Thymus (tissue), 14 donors: ENCODE measurements around the gene NUDT13. TPM values are rescaled to one million over a fixed set of nuclear protein-coding genes. Genes with fewer than 3 reads are reported as not detected.

Source experiments
- DNase-seq, 9 donors: peaks; one replicate each; pipeline ENCODE4 v3.0.0-alpha.2; 2013; ENCODE audit warnings: low spot score in 9 of 9, low read depth in 6 of 9, missing footprints in 1 of 9
- H3K27ac ChIP-seq, 2 donors: one replicate each; pipeline ENCODE4 v1.5.1; 2013; ENCODE audit warnings: control low read depth in 1 of 2, low read depth in 1 of 2, low read length in 1 of 2, mild to moderate bottlenecking in 1 of 2, moderate library complexity in 1 of 2
- H3K27me3 ChIP-seq, 2 donors: one replicate each; pipeline ENCODE4 v1.5.1; 2013; ENCODE audit warnings: low read length in 1 of 2; ENCODE audit not compliant: control insufficient read depth in 2 of 2, insufficient read depth in 1 of 2
- H3K36me3 ChIP-seq, 2 donors: one replicate each; pipeline ENCODE4 v1.5.1; 2013; ENCODE audit warnings: low read length in 1 of 2, mild to moderate bottlenecking in 1 of 2, moderate library complexity in 1 of 2; ENCODE audit not compliant: control insufficient read depth in 2 of 2, insufficient read depth in 2 of 2
- H3K4me1 ChIP-seq, 2 donors: one replicate each; pipeline ENCODE4 v1.5.1; 2013; ENCODE audit warnings: low read length in 2 of 2; ENCODE audit not compliant: control insufficient read depth in 2 of 2, insufficient read depth in 2 of 2
- H3K4me3 ChIP-seq, 2 donors: one replicate each; pipeline ENCODE4 v1.5.1; 2013; ENCODE audit warnings: low read length in 2 of 2, control low read depth in 1 of 2, mild to moderate bottlenecking in 1 of 2
- H3K9me3 ChIP-seq, 2 donors: one replicate each; pipeline ENCODE4 v1.5.1; 2013; ENCODE audit warnings: low read length in 1 of 2, mild to moderate bottlenecking in 1 of 2; ENCODE audit not compliant: control insufficient read depth in 2 of 2, insufficient read depth in 1 of 2
- WGBS: extraction: QIAGEN DNeasy Blood & Tissue Kit; methylation state at CpG from one replicate; pipeline ENCODE4 v1.1.7; 2013; 5-methylcytosine and 5-hydroxymethylcytosine counted together
- long read RNA-seq, 10 donors: transcript quantifications; one replicate each; lab custom pipeline, GENCODE V29; 2026
- polyA plus RNA-seq: library from polyadenylated mRNA; stranded (reverse); fragments of 200-250 nt; gene quantifications from one replicate; pipeline ENCODE4 v1.2.3, GENCODE V29; 2013
- total RNA-seq: library from RNA; stranded (reverse); fragments of 120-200 nt; gene quantifications from one replicate; pipeline ENCODE4 v1.2.4, GENCODE V29; 2013
- donor health status: healthy.

The NUDT13 gene
- total RNA-seq: 1.8 TPM
- polyA plus RNA-seq: 3.2 TPM
- long read RNA-seq, donor 1: 0 reads
- long read RNA-seq, donor 2: 0 reads
- long read RNA-seq, donor 3, partial matches to known transcripts: 36 of 56 reads
- long read RNA-seq, donor 3, other reads (novel, unspliced or antisense): 17 of 56 reads
- long read RNA-seq, donor 4: 0 reads
- long read RNA-seq, donor 5, partial matches to known transcripts: 19 of 29 reads
- long read RNA-seq, donor 5, other reads (novel, unspliced or antisense): 10 of 29 reads
- long read RNA-seq, donor 6, partial matches to known transcripts: 6 of 17 reads
- long read RNA-seq, donor 6, other reads (novel, unspliced or antisense): 11 of 17 reads
- long read RNA-seq, donor 7, partial matches to known transcripts: 43 of 43 reads
- long read RNA-seq, donor 7, other reads (novel, unspliced or antisense): 0 of 43 reads
- long read RNA-seq, donor 8: 0 reads
- long read RNA-seq, donor 9: 0 reads
- long read RNA-seq, donor 10: 0 reads

GRCh38 chr10:73110345-73110849 lies at the start of gene NUDT13:
Gene NUDT13, plus strand, starts transcription at chr10:73110455. Its CDS starts 3,911 bp downstream, at chr10:73114366.
- Histone ChIP-seq H3K4me3 (peak within 1 kb of the TSS; percentile 46 to 56), H3K4me1 (peaks cover 6 to 8% of the 10 kb centered on the region in 2 donors), H3K27me3 (no peaks in the 10 kb centered on the region), H3K36me3 (peaks cover 4 to 5% of the 10 kb centered on the region in 2 donors), H3K27ac (peak within 1 kb of the TSS; percentile 88 to 92), H3K9me3 (no peaks in the 10 kb centered on the region)
- under 1% methylated on average over 5 of the region's 5 CpGs for WGBS
- DNase-seq: peak in 8 of 9 donors; percentile 51 to 90 (median 70)

- peak in 2 of 9 donors; percentile 16 to 43 for DNase-seq
- Histone ChIP-seq H3K27ac (no peak overlapping the region), H3K9me3 (no peaks in the 10 kb centered on the region), H3K4me1 (no peaks in the 10 kb centered on the region), H3K36me3 (peaks cover 0 to 12% of the 10 kb centered on the region in 2 donors), H3K27me3 (no peaks in the 10 kb centered on the region), H3K4me3 (no peak overlapping the region)
- 57% methylated on average over 5 of the region's 5 CpGs for WGBS
These were observed 49.3 kb upstream of the NUDT13 start for GRCh38 chr10:73060738-73061635.

- no peaks in the 10 kb centered on the region for H3K4me1 ChIP-seq
- H3K4me3 ChIP-seq: no peak overlapping the region
- 100% methylated on average over 1 of the region's 1 CpG for WGBS
- H3K27me3 ChIP-seq: no peaks in the 10 kb centered on the region
- no peak for DNase-seq
- no peak overlapping the region for H3K27ac ChIP-seq
- H3K9me3 ChIP-seq: no peaks in the 10 kb centered on the region
- H3K36me3 ChIP-seq: peaks cover 0 to 10% of the 10 kb centered on the region in 2 donors
These were observed 48.5 kb upstream of the NUDT13 start for GRCh38 chr10:73061743-73062142.

- WGBS: 96% methylated on average over 1 of the region's 1 CpG
- no peaks in the 10 kb centered on the region for H3K27me3 ChIP-seq
- no peaks in the 10 kb centered on the region for H3K9me3 ChIP-seq
- no peak overlapping the region for H3K27ac ChIP-seq
- H3K4me3 ChIP-seq: no peak overlapping the region
- no peaks in the 10 kb centered on the region for H3K4me1 ChIP-seq
- DNase-seq: no peak
- peaks cover 0 to 16% of the 10 kb centered on the region in 2 donors for H3K36me3 ChIP-seq
These were observed 44.8 kb upstream of the NUDT13 start for GRCh38 chr10:73065441-73065840.

- DNase-seq: no peak
- Histone ChIP-seq H3K27me3 (no peaks in the 10 kb centered on the region), H3K27ac (no peak overlapping the region), H3K4me1 (no peaks in the 10 kb centered on the region), H3K9me3 (no peaks in the 10 kb centered on the region), H3K4me3 (no peak overlapping the region), H3K36me3 (peaks cover 0 to 11% of the 10 kb centered on the region in 2 donors)
These were observed 36.6 kb upstream of the NUDT13 start for GRCh38 chr10:73073627-73074026.

GRCh38 chr10:73075829-73076228 lies 34.4 kb upstream of the NUDT13 start:
- H3K9me3 ChIP-seq: no peaks in the 10 kb centered on the region
- H3K4me3 ChIP-seq: no peak overlapping the region
- H3K27me3 ChIP-seq: no peaks in the 10 kb centered on the region
- no peaks in the 10 kb centered on the region for H3K4me1 ChIP-seq
- 98% methylated on average over 3 of the region's 3 CpGs for WGBS
- no peak for DNase-seq
- H3K36me3 ChIP-seq: peaks cover 0 to 10% of the 10 kb centered on the region in 2 donors
- no peak overlapping the region for H3K27ac ChIP-seq

GRCh38 chr10:73076360-73077183 lies 33.7 kb upstream of the NUDT13 start:
- Histone ChIP-seq H3K27me3 (no peaks in the 10 kb centered on the region), H3K4me3 (no peak overlapping the region), H3K9me3 (no peaks in the 10 kb centered on the region), H3K27ac (peak overlapping the region; percentile 64 to 69), H3K36me3 (peaks cover 0 to 5% of the 10 kb centered on the region in 2 donors), H3K4me1 (no peaks in the 10 kb centered on the region)
- 68% methylated on average over 6 of the region's 6 CpGs for WGBS
- peak in 1 of 9 donors; percentile 25 for DNase-seq

GRCh38 chr10:73079779-73080541 lies 30.3 kb upstream of the NUDT13 start:
- H3K9me3 ChIP-seq: no peaks in the 10 kb centered on the region
- H3K27ac ChIP-seq: no peak overlapping the region
- no peaks in the 10 kb centered on the region for H3K36me3 ChIP-seq
- H3K4me3 ChIP-seq: no peak overlapping the region
- H3K4me1 ChIP-seq: no peaks in the 10 kb centered on the region
- 97% methylated on average over 3 of the region's 3 CpGs for WGBS
- H3K27me3 ChIP-seq: no peaks in the 10 kb centered on the region
- DNase-seq: no peak
